Testis (tissue), 3 donors: ENCODE results near the gene RIPOR3. TPM values are rescaled to one million over a fixed set of nuclear protein-coding genes. Genes with fewer than 3 reads are reported as not detected.
A peak's percentile ranks its signal among the peaks of the same experiment; 100 is the strongest.

ENCODE experiments used
- DNase-seq: peaks from one replicate; pipeline ENCODE4 v3.0.0-alpha.2; 2019
- H3K27ac ChIP-seq, 2 donors: fragments of 200-600 bp; sonication (generic); one replicate each; pipeline ENCODE4 v1.5.1; 2019
- H3K27me3 ChIP-seq: fragments of 200-600 bp; sonication (generic); one replicate; pipeline ENCODE4 v1.5.1; 2019
- H3K36me3 ChIP-seq: fragments of 200-600 bp; sonication (generic); one replicate; pipeline ENCODE4 v1.5.1; 2017; ENCODE audit warnings: low read depth; ENCODE audit errors: missing control alignments
- H3K4me1 ChIP-seq: fragments of 200-600 bp; sonication (generic); one replicate; pipeline ENCODE4 v1.5.1; 2019
- H3K4me3 ChIP-seq, 2 donors: fragments of 200-600 bp; sonication (generic); one replicate each; pipeline ENCODE4 v1.5.1; 2017 to 2019
- H3K9me3 ChIP-seq: fragments of 200-600 bp; sonication (generic); one replicate; pipeline ENCODE4 v1.5.1; 2017
- CTCF ChIP-seq, 3 experiments: fragments of 450-650 bp in 2 of 3; fragments of 200-600 bp in 1 of 3; sonication (generic) in 1 of 3; IDR thresholded peaks; one replicate each; pipeline ENCODE4 v1.5.1; 2016 to 2019; ENCODE audit warnings: antibody characterized with exemption in 3 of 3, mild to moderate bottlenecking in 2 of 3, moderate library complexity in 1 of 3
- POLR2A ChIP-seq: fragments of 450-650 bp; IDR thresholded peaks from one replicate; pipeline ENCODE4 v1.6.1; 2017; ENCODE audit warnings: antibody characterized with exemption, mild to moderate bottlenecking, moderate library complexity
- WGBS, 2 donors: methylation state at CpG; one replicate each; pipeline ENCODE4 v1.1.5; 2018; 5-methylcytosine and 5-hydroxymethylcytosine counted together
- intact Hi-C: fragments of 100-400 bp; cut with DNase I; formaldehyde crosslinking; loops from one replicate; pipeline ENCODE4 v1.15.1; 2023; ENCODE audit warnings: low total_unique reads
- polyA plus RNA-seq: library from polyadenylated mRNA; stranded (reverse); fragments of 350-450 nt; fragmentation: Illumina TruSeq; extraction: RNeasy Lipid Tissue Mini Kit (QIAGEN cat#74804); gene quantifications from one replicate; pipeline ENCODE4 v1.2.3, GENCODE V29; 2014; ENCODE audit warnings: low read depth, low replicate concordance; ENCODE audit not compliant: insufficient read depth
- total RNA-seq, 2 donors: library from RNA; depleted of rRNA; stranded (reverse); fragments of >200 nt; gene quantifications; one replicate each; pipeline ENCODE4 v1.2.3, GENCODE V29; 2016

Gene RIPOR3
- total and polyA plus RNA-seq, 3 donors from 2014 or later, result 11.3 to 26.9 (median 22.1) TPM

DNA sequence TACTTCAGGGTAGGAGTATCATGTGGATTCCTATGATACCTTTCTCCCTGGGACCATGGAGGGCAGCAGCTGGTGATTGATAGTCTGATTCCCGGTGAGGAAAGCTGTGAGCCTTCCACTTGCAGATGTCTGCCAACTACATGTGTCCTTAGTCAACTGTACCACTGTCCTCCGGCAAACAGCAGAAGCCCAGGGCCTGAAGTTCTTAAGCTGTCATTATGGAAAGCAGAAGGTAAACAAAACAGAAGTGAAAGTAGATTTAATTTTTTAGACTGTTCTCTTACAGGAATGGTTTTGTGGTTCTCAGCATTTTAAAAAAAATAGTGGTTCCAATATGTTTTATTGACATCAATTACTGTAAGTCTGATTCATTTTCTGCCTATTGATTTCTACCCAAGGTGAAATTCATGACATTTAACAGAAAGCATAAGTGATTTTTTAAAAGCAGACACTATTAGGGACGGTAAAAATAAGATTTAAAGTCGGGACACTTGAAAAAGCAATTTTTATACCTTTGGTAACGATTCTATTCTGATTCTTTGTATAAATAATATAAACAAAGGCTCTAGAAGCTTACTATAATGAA is 144.5 kb downstream of the RIPOR3 start:
- Histone ChIP-seq H3K4me1 (peaks cover 29% of the 10 kb centered on the region), H3K4me3 (no peak overlapping the region), H3K27me3 (no peaks in the 10 kb centered on the region), H3K9me3 (no peaks in the 10 kb centered on the region), H3K36me3 (no peaks in the 10 kb centered on the region), H3K27ac (no peak overlapping the region)
- 80 to 84% methylated on average over 5 of the region's 5 CpGs for WGBS, 2 donors
- intact Hi-C loops, result no loop called here
- no peak for DNase-seq
- no peak for TF ChIP-seq CTCF (IDR thresholded peaks at IDR 0.05)
- TF ChIP-seq POLR2A, result no peak

GRCh38 chr20:50545126-50545525 is 146.2 kb downstream of the RIPOR3 start:
- Histone ChIP-seq H3K27me3 (no peaks in the 10 kb centered on the region), H3K9me3 (no peaks in the 10 kb centered on the region), H3K4me1 (peaks cover 40% of the 10 kb centered on the region), H3K4me3 (no peak overlapping the region), H3K36me3 (no peaks in the 10 kb centered on the region), H3K27ac (no peak overlapping the region)
- 85 to 87% methylated on average over 5 of the region's 5 CpGs for WGBS, 2 donors
- intact Hi-C loops, result no loop called here
- DNase-seq, result no peak
- no peak for TF ChIP-seq CTCF (IDR thresholded peaks at IDR 0.05)
- no peak for TF ChIP-seq POLR2A

DNA sequence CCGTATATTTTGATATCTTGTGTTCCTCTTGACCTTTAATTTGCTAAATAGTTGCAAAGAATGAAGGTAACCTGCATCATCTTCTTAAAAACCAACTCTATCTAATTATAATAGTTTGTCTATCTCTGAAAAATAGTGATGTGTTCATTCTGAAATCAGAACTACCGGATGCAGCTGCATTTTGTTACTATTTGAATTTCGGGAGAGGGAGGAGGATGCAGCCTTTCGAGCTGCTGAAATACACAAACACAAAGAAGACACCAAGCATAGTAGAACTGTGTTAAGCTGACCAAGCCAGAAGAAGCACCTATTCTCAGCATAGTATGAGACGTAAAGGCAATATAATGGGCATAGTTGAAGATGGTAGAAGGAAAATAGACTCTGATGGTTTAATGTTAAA is 148.0 kb downstream of the RIPOR3 start:
- no peaks in the 10 kb centered on the region for H3K36me3 ChIP-seq
- no peak for DNase-seq
- H3K27me3 ChIP-seq, result no peaks in the 10 kb centered on the region
- no peak for TF ChIP-seq POLR2A
- no peak for TF ChIP-seq CTCF (IDR thresholded peaks at IDR 0.05)
- no peaks in the 10 kb centered on the region for H3K9me3 ChIP-seq
- no peak overlapping the region for H3K27ac ChIP-seq
- H3K4me3 ChIP-seq, result no peak overlapping the region
- intact Hi-C loops, result no loop called here
- WGBS, 2 donors, result 42 to 46% methylated on average over 5 of the region's 5 CpGs
- H3K4me1 ChIP-seq, result peaks cover 33% of the 10 kb centered on the region

- 65 to 74% methylated on average over 5 of the region's 5 CpGs for WGBS, 2 donors
These were observed 149.7 kb downstream of the RIPOR3 start for GRCh38 chr20:50541606-50542041.

More at GRCh38 chr20:50541606-50542041, 149.7 kb downstream of the RIPOR3 start:
- H3K4me3 ChIP-seq, result no peak overlapping the region
- H3K4me1 ChIP-seq, result peaks cover 33% of the 10 kb centered on the region
- DNase-seq, result no peak
- H3K27me3 ChIP-seq, result no peaks in the 10 kb centered on the region
- TF ChIP-seq POLR2A (no peak), CTCF (IDR thresholded peaks at IDR 0.05) (no peak)
- H3K27ac ChIP-seq, result peak overlapping the region in 1 of 2 donors; percentile 42
- no peaks in the 10 kb centered on the region for H3K36me3 ChIP-seq
- intact Hi-C loops, result no loop called here
- no peaks in the 10 kb centered on the region for H3K9me3 ChIP-seq
